ENCODE measurements around the gene SETD1A.
"Not testable (repeated sequence)": the region's sequence is repeated elsewhere in the genome, so short reads cannot be mapped to it uniquely, and the experiment has no call there.

The SETD1A gene

DNA sequence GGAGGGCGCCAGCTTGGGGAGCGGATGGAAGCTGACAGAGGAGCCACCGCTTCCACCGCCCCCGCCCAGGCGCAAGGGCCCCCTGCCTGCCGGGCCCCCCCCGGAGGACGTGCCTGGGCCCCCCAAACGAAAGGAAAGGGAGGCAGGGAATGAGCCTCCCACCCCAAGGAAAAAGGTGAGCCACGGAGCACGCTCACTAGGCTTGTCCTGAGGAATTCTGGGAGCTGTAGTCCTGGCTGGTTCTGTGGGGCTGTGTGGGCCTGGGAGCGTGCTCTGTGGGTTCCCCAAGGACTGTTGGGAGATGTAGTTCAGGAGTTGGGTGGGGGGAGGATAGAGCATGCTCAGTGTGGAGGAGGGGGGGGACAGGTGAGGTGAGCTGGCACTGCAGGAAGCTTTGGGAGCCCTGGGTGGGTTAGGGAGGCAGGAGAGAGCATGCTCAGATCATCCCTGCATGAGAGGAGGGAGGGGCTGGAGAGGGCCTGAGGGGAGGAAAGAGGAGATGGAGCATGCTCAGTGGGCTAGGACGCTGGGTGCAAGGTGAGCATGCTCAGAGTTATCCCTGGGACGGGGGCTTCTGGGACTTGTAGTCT is 29.7 kb upstream of the SETD1A start:
- intact Hi-C loops (cut with DNase I): no loop called here
- DNase-seq: peak; percentile 47 to 96 (median 80)

DNA sequence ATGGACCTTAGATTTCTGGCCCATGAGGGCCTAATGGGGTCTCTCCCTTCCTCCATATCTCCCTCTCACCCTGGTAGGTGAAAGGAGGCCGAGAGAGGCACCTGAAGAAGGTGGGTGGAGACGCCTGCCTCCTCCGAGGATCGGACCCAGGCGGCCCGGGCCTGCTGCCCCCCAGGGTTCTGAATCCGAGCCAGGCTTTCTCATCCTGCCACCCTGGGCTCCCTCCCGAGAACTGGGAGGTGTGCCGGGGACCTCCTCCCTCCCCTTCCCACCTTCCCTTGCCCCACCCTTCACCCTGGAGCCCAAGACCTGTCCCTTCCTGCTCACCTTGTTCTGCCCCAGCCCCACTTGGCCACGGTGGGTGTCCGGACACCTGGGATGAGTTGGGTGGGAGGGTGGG is 29.2 kb upstream of the SETD1A start:
- DNase-seq: no peak
- intact Hi-C loops (cut with DNase I): no loop called here

- no peak for DNase-seq
- intact Hi-C loops (cut with DNase I): no loop called here
Measured at GRCh38 chr16:30929167-30929566, 28.4 kb upstream of the SETD1A start.

DNA sequence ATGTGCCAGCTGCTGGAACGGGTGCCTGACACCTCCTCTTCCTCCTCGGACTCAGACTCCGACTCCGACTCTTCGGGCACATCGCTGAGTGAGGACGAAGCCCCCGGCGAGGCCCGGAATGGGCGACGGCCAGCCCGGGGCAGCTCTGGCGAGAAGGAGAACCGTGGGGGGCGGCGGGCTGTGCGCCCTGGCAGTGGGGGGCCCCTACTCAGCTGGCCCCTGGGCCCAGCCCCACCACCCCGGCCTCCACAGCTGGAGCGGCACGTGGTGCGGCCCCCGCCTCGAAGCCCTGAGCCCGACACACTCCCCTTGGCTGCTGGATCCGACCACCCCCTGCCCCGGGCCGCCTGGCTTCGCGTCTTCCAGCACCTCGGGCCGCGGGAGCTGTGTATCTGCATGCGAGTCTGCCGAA is 27.4 kb upstream of the SETD1A start:
- intact Hi-C loops (cut with DNase I): no loop called here
- DNase-seq: no peak

DNA sequence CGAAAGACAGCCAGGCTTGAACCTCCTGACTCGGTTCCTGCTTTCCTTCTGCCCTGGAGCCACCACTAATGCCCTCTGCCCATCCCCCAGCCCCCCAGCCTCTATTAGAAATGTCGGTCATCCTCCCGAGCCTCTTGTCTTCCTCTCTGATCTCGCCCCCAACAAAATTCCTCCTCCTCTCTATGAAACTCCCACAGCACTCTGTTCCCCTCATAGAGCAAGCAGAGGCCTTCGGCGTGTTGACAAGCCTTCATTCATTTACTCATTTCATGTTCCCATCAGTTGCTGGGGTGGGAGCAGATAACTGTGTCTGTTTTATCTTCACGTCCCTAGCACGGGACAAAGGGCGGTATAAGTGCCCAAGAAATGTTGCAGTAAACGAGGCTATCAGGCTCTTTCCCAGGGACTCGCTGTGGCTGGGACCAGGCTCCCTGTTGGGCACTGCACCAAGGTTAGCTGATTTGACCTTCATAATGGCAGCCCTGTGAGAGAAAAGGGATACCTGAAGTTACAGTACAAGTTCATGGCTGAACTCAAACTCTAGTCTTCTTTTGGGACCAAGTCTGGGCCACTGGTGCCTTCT is 26.4 kb upstream of the SETD1A start:
- no peak for DNase-seq
- intact Hi-C loops (cut with DNase I): no loop called here

DNA sequence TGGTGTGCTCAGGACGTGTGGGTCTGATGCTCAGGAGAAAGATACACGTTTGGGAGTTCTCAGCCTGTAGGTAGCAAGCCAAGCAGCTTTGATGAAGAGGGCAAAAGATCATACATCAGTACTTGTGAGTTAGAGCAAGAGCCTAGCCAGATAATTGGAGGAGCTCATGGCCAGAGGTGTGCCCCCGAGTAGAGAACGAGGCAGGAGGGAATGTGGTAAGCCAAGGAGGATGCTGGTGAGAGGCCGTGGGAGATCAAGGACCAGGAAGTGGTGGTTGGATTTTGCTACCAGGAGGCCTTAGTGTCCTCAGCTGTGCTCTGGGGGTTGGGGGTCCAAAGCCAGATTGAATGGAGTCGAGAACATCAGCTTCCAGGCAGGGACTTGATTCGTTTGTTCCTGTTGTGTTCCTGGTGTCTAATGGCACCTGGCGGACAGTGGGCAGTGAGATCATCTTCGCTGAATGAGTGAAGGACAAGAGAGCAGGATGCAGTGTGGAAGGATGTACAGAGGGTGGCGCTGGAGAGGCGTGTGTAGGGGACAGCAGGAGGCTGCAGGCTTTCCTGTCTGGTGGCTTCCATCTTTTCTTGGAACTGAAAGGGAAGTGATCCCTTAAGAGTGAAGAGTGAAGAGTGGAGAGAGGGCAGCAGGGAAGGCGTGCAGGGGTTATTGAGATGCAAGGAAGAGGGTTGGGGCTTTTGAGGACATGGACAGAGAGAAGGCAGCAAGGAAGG is 22.6 kb upstream of the SETD1A start:
- peak in 5 of 10 donors; percentile 38 to 92 (median 60) for DNase-seq
- intact Hi-C loops (cut with DNase I): no loop called here

DNA sequence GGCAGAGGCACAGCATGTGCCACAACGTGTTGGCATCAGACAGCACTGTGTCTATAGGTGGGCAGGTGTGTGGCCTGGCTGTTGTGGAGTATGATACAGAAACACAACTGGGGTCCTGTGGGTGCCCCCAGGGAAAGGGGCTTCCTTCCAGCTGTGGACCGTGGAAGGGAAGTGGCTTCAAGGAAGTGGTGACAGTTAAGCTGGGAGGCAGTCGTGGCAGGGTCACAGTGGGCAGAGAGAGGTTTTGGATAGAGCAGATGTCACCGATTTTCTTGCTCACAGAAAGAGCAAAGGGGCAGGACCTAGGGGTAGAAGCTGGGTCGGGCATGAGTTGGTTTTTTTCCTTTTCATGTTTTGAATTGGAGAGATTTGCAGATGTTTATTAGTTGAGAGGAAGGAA is 19.9 kb upstream of the SETD1A start:
- no peak for DNase-seq
- intact Hi-C loops (cut with DNase I): no loop called here

- peak in 1 of 10 donors; percentile 36 for DNase-seq
- intact Hi-C loops (cut with DNase I): not testable (repeated sequence)
Measured at GRCh38 chr16:30939571-30939970, 18.0 kb upstream of the SETD1A start.

GRCh38 chr16:30941600-30942425 is 15.7 kb upstream of the SETD1A start:
- DNase-seq: peak in 9 of 10 donors; percentile 42 to 94 (median 65)
- intact Hi-C loops (cut with DNase I): no loop called here

DNA sequence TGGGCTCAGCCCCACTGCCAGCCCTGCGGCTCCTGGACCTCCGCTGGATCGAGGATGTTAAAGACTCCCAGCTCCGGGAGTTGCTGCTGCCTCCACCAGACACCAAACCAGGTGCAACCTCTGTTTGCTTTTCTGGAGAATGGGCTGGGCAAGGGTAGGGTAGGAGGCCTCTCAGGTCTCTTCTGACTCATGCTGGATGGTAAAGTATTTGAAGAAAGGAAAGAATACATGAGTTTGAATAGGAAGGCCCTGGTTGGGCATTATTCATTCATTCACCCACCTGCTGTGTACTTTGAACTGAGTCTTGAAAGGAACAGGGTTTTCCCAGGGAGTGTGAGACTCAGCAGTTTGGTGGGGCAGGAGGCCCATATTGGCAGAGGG is 15.1 kb upstream of the SETD1A start:
- intact Hi-C loops (cut with DNase I): no loop called here
- no peak for DNase-seq

- no peak for DNase-seq
- intact Hi-C loops (cut with DNase I): no loop called here
Measured at GRCh38 chr16:30944352-30944751, 13.2 kb upstream of the SETD1A start.

GRCh38 chr16:30946671-30947540 is 10.6 kb upstream of the SETD1A start:
- intact Hi-C loops (cut with DNase I): no loop called here
- peak in 1 of 10 donors; percentile 85 for DNase-seq

- DNase-seq: no peak
- intact Hi-C loops (cut with DNase I): no loop called here
Measured at GRCh38 chr16:30947541-30947858, 10.1 kb upstream of the SETD1A start.

GRCh38 chr16:30947859-30948666 is 9.5 kb upstream of the SETD1A start:
- intact Hi-C loops (cut with DNase I): no loop called here
- DNase-seq: peak; percentile 74 to 98 (median 95)

DNA sequence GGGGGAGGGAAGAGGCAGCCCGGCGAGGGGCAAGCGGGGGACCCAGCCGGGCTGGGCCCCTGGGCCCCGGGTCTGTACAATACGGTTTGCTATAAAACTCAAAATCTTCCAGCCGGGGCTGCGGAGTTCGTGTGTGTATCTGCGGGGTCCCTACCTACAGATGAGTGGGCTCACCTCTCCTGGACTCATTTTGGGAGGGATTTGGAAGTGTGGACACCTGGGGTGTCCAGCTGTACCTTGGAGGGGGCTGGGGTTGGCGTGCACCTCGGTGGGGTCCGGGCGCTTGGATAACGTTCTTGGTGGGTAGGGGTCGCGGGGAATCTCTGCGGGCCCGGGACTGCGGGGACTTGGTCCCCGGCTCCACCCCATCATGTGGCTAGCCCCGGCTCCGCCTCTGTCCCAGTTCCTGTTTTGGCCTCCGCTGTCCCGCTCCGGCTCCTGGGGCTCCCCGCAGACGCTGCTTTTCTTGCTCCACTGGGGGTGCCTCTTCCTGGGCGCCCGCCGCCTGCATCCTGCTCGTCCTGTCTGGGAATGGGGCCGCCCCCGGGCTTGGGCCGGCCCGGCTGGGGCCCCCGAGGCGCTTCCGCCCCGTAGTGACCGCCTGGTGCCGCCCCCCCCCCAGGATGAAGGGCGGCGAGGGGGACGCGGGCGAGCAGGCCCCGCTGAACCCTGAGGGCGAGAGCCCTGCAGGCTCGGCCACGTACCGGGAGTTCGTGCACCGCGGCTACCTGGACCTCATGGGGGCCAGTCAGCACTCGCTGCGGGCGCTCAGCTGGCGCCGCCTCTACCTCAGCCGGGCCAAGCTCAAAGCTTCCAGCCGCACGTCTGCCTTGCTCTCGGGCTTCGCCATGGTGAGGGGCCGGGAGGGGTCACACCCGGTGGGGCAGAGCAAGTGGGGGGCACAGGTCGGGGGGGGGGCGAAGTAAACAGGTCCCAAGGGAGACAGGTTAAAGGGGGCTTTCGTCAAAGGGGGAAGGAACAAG is 8.6 kb upstream of the SETD1A start, which contains the start of gene ORAI3:
TSS of gene ORAI3 (plus strand) at position 402 of the 983 bp plus-strand sequence. CDS start at position 624, 222 bp downstream.
- DNase-seq: peak; percentile 51 to 96 (median 78)
- intact Hi-C loops (cut with DNase I): no loop called here

GRCh38 chr16:30949650-30950515 is 7.7 kb upstream of the SETD1A start:
- DNase-seq: peak in 2 of 10 donors; percentile 27 to 88
- intact Hi-C loops (cut with DNase I): loop anchor here (10.0 kb wide), 3 partner anchors 505 to 915 kb away; partner anchors contain the start of gene ARMC5

- intact Hi-C loops (cut with DNase I): loop anchor here (10.0 kb wide), 3 partner anchors 504 to 914 kb away; partner anchors contain the start of gene ARMC5
Measured at GRCh38 chr16:30950516-30951065, 7.0 kb upstream of the SETD1A start.

More at GRCh38 chr16:30950516-30951065, 7.0 kb upstream of the SETD1A start:
- DNase-seq: peak in 1 of 10 donors; percentile 48

Measured in posterior cingulate gyrus (tissue), 11 donors.